ENCODE results near the gene RASL11B. TPM values are rescaled to one million over a fixed set of nuclear protein-coding genes. Genes with fewer than 3 reads are reported as not detected.

RASL11B gene, protein sequence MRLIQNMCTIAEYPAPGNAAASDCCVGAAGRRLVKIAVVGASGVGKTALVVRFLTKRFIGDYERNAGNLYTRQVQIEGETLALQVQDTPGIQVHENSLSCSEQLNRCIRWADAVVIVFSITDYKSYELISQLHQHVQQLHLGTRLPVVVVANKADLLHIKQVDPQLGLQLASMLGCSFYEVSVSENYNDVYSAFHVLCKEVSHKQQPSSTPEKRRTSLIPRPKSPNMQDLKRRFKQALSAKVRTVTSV
- total RNA-seq = under 1 TPM; 0.26 to 0.76 (median 0.60) TPM
- long read RNA-seq, donor 1, partial matches to known transcripts = 0 of 1 reads
- long read RNA-seq, donor 1, other reads (novel, unspliced or antisense) = 0 of 1 reads
- long read RNA-seq, donor 2, partial matches to known transcripts = 0 of 1 reads
- long read RNA-seq, donor 2, other reads (novel, unspliced or antisense) = 0 of 1 reads

GRCh38 chr4:52861879-52862616 lies at the start of gene RASL11B:
Gene RASL11B, plus strand, starts transcription at chr4:52862317. Its CDS starts 191 bp downstream, at chr4:52862508.
- TF ChIP-seq CTCF (IDR thresholded peaks at IDR 0.05) = no peak
- H3K4me1 ChIP-seq (ENCODE audit: low read depth) = peaks cover 5% of the 10 kb centered on the region
- H3K36me3 ChIP-seq (ENCODE audit: low read depth) = no peaks in the 10 kb centered on the region
- DNase-seq (peak; percentile 75 to 89 (median 88)), ATAC-seq (peak; percentile 99)
- peak within 1 kb of the TSS; percentile 24 for H3K4me3 ChIP-seq
- intact Hi-C loops (cut with DNase I, micrococcal nuclease) = no loop called here
- H3K9me3 ChIP-seq = no peaks in the 10 kb centered on the region

DNA sequence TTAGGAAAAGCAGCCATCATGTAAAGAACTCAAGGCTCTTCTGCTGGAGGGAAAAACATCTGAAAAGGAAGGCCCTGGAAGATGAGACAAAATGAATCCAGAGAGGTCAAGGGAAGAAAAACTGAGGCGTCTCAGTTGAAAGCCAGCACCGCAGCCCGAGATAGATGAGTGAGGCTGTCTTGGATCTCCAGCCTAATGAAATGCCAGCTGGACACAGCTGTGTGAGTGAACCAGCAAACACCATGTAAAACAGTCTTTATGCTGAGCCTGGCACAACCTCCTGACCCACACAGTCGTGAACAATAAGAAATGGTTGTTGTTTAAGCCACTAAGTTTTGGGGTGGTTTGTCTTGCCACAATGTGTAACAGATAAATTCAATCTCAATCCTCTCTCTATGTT lies 48.6 kb upstream of the RASL11B start:
- TF ChIP-seq CTCF (IDR thresholded peaks at IDR 0.05) = no peak
- no peak for DNase-seq
- Histone ChIP-seq H3K4me1 (ENCODE audit: low read depth) (no peaks in the 10 kb centered on the region), H3K4me3 (no peak overlapping the region), H3K36me3 (ENCODE audit: low read depth) (no peaks in the 10 kb centered on the region), H3K9me3 (no peaks in the 10 kb centered on the region)
- ATAC-seq = no peak
- intact Hi-C loops (cut with DNase I, micrococcal nuclease) = no loop called here

- DNase-seq (no peak), ATAC-seq (peak; percentile 45)
- intact Hi-C loops (cut with DNase I, micrococcal nuclease) = no loop called here
- H3K9me3 ChIP-seq = no peaks in the 10 kb centered on the region
- H3K4me3 ChIP-seq = no peak overlapping the region
- no peaks in the 10 kb centered on the region for H3K36me3 ChIP-seq (ENCODE audit: low read depth)
- H3K4me1 ChIP-seq (ENCODE audit: low read depth) = no peaks in the 10 kb centered on the region
- no peak for TF ChIP-seq CTCF (IDR thresholded peaks at IDR 0.05)
Measured at GRCh38 chr4:52822583-52822971, 39.5 kb upstream of the RASL11B start.

DNA sequence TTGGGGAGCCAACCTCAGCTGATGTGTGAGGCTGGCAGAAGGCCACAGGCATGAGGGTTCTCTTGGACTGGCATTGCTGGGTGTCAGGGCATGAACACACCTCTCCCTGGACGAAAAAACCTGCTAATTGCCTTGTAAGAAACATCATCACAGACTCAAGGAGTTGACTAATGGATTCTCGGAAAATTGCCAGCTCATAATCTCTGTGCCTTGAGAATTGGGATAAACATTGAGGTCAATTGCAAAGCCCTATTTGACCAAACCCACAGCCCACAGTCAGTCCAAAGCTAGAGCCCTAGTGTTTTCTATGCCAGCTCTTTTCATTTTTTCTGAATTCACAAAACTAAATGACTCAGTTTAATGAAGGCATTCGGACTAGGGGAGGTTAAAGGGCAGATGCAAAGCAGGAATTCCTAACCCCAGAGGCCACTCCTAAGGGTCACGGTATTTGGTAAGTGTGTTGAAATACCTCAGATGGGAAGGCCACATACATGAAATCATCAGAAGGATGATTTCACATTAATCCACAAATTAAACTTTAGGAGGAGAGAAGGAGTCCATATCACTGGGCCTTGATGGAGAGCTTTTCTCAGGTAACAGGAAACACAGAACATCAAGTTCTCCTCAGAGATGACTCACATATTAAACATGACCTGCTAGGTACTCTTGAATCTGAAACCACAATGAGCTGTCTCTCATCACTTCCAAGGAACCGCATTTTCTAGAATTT lies 39.0 kb upstream of the RASL11B start:
- DNase-seq (peak in 1 of 3 donors; percentile 9), ATAC-seq (peak; percentile 37)
- H3K4me1 ChIP-seq (ENCODE audit: low read depth) = no peaks in the 10 kb centered on the region
- intact Hi-C loops (cut with DNase I, micrococcal nuclease) = no loop called here
- no peaks in the 10 kb centered on the region for H3K9me3 ChIP-seq
- no peaks in the 10 kb centered on the region for H3K36me3 ChIP-seq (ENCODE audit: low read depth)
- no peak overlapping the region for H3K4me3 ChIP-seq
- TF ChIP-seq CTCF (IDR thresholded peaks at IDR 0.05) = no peak

DNA sequence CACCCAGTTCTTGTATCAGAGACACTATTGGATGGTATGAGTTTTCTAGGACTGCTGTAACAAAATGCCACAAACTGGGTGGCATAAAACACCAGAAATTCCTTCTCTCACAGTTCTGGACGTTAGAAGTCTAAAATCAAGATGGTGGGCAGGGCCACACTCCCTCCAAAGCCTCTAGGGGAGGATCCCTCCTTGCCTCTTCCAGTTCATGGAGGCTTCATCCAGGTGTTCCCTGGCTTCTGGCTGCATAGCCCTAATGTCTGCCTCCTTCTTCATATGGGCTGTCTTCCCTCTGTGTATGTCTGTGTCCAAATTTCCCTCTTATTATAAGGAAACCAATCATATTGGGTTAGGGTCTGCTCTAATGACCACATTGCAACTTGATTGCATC lies 38.4 kb upstream of the RASL11B start:
- intact Hi-C loops (cut with DNase I, micrococcal nuclease) = no loop called here
- no peak for ATAC-seq
- no peak for DNase-seq
- no peak for TF ChIP-seq CTCF (IDR thresholded peaks at IDR 0.05)
- Histone ChIP-seq H3K4me3 (no peak overlapping the region), H3K9me3 (no peaks in the 10 kb centered on the region), H3K4me1 (ENCODE audit: low read depth) (no peaks in the 10 kb centered on the region), H3K36me3 (ENCODE audit: low read depth) (no peaks in the 10 kb centered on the region)
